Measurements from ENCODE around the gene HACL1. TPM values are rescaled to one million over a fixed set of nuclear protein-coding genes. Genes with fewer than 3 reads are reported as not detected.

HACL1 gene
- total and polyA plus RNA-seq, 2 donors (not counting 3 experiments of a cell fraction or from before 2014, with no cell fraction given): 16.5 to 27.4 TPM

DNA sequence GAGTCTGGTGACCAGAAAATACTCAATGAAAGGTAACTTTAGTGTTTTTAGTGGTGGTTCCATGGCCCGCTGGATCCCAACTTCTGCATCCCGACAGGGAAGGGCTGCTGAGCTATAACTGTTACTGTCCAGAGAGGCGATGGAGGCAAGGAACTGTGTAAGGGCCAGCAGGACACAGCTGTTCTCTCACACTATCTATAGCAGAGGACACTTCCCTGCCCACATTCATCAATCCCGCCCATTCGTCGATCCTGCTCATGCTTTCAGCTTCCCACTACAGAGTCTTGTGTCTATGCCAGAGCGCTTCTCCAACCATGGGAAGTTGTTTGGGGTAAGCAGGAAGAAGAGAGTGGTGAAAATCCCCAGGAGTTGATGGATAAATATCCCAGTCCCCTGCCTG, 88.3 kb downstream of the HACL1 start:
- Histone ChIP-seq H3K4me3 (replicated peaks in 1 of 3; ENCODE audit: insufficient read depth in 1 of 3, low read depth in 1 of 3, low read length in 3 of 3) (no peak overlapping the region), H3K36me3 (ENCODE audit: control insufficient read depth in 2 of 2, extremely low read depth in 1 of 2, insufficient read depth in 2 of 2, low read length in 2 of 2) (no peaks in the 10 kb centered on the region), H3K4me1 (ENCODE audit: control insufficient read depth, extremely low read depth, insufficient read depth, low read length) (no peaks in the 10 kb centered on the region), H3K9me3 (replicated peaks; ENCODE audit: control insufficient read depth, insufficient read depth, low read length) (no peaks in the 10 kb centered on the region), H3K27ac (ENCODE audit: insufficient read depth, low read depth, low read length) (no peak overlapping the region), H4K20me1 (replicated peaks; ENCODE audit: control insufficient read depth, extremely low read depth, insufficient read depth, low read length) (no peaks in the 10 kb centered on the region), H3K9ac (replicated peaks; ENCODE audit: extremely low read depth, insufficient read depth, low read length) (no peak overlapping the region), H3K79me2 (ENCODE audit: control insufficient read depth, insufficient read depth, low read length) (no peaks in the 10 kb centered on the region), H3K4me2 (ENCODE audit: insufficient read depth, low read length) (no peak overlapping the region), H2AFZ (ENCODE audit: low read depth, low read length) (no peak overlapping the region), H3K9me1 (replicated peaks; ENCODE audit: control insufficient read depth, extremely low read depth, insufficient read depth, low read length) (no peaks in the 10 kb centered on the region), H3K27me3 (ENCODE audit: control insufficient read depth in 2 of 2, insufficient read depth in 2 of 2, low read length in 2 of 2) (no peaks in the 10 kb centered on the region)
- no peak for FAIRE-seq
- DNase-seq (ENCODE audit: low read depth, low spot score): no peak
- POLR2A ChIA-PET: no interaction called here
- TF ChIP-seq FOS (IDR thresholded peaks at IDR 0.05; ENCODE audit: borderline replicate concordance, insufficient read depth, low read length) (no peak), EZH2 (IDR thresholded peaks at IDR 0.05; ENCODE audit: borderline replicate concordance, low read depth, low read length, severe bottlenecking) (no peak), MYC (IDR thresholded peaks at IDR 0.05; ENCODE audit: low read depth, low read length) (no peak), POLR2AphosphoS5 (IDR thresholded peaks at IDR 0.05; ENCODE audit: insufficient read depth, low read depth, low read length) (no peak), POLR2A (IDR thresholded peaks at IDR 0.05; ENCODE audit: low read depth, low read length) (no peak), GATA2 (IDR thresholded peaks at IDR 0.05; ENCODE audit: insufficient read depth, insufficient read length, low read depth, low read length) (no peak), JUN (IDR thresholded peaks at IDR 0.05; ENCODE audit: borderline replicate concordance, insufficient read depth, insufficient read length, low read depth) (no peak)
- TF ChIP-seq, protein P1, sequence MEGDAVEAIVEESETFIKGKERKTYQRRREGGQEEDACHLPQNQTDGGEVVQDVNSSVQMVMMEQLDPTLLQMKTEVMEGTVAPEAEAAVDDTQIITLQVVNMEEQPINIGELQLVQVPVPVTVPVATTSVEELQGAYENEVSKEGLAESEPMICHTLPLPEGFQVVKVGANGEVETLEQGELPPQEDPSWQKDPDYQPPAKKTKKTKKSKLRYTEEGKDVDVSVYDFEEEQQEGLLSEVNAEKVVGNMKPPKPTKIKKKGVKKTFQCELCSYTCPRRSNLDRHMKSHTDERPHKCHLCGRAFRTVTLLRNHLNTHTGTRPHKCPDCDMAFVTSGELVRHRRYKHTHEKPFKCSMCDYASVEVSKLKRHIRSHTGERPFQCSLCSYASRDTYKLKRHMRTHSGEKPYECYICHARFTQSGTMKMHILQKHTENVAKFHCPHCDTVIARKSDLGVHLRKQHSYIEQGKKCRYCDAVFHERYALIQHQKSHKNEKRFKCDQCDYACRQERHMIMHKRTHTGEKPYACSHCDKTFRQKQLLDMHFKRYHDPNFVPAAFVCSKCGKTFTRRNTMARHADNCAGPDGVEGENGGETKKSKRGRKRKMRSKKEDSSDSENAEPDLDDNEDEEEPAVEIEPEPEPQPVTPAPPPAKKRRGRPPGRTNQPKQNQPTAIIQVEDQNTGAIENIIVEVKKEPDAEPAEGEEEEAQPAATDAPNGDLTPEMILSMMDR (IDR thresholded peaks at IDR 0.05; ENCODE audit: extremely low read depth in 1 of 2, insufficient read depth in 1 of 2, low read depth in 1 of 2, low read length in 2 of 2): no peak
- TF ChIP-seq, protein P2, sequence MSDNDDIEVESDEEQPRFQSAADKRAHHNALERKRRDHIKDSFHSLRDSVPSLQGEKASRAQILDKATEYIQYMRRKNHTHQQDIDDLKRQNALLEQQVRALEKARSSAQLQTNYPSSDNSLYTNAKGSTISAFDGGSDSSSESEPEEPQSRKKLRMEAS (IDR thresholded peaks at IDR 0.05; ENCODE audit: insufficient read depth, insufficient read length): no peak
- CTCF ChIA-PET: no interaction called here
- intact Hi-C loops (cut with micrococcal nuclease): no loop called here
- no TSS peak for BruUV-seq (replicated peaks)
- dilution Hi-C loops (cut with MboI; ENCODE audit: extremely low pct_ligation_motif_present, low sequenced_read_pairs): no loop called here
